Type B pancreatic cell (in vitro differentiated cells): ENCODE measurements around the gene LAMTOR2. TPM values are rescaled to one million over a fixed set of nuclear protein-coding genes. Genes with fewer than 3 reads are reported as not detected.
"Not testable (repeated sequence)": the region's sequence is repeated elsewhere in the genome, so short reads cannot be mapped to it uniquely, and the experiment has no call there.

Experiments
- DNase-seq: peaks from one replicate; pipeline ENCODE4 v3.0.0; 2021; ENCODE audit warnings: mixed read lengths; ENCODE audit not compliant: unreplicated experiment; ENCODE audit errors: extremely low spot score
- H3K27ac Mint-ChIP-seq: 2 replicates; pipeline ENCODE4 v1.8.0; 2021; ENCODE audit warnings: mild to moderate bottlenecking, mixed read lengths
- H3K27me3 Mint-ChIP-seq: 2 replicates; pipeline ENCODE4 v1.8.0; 2021; ENCODE audit warnings: mixed read lengths
- H3K36me3 Mint-ChIP-seq: 2 replicates; pipeline ENCODE4 v1.8.0; 2021; ENCODE audit warnings: mixed read lengths
- H3K4me1 Mint-ChIP-seq: one replicate; pipeline ENCODE4 v1.8.0; 2021; ENCODE audit warnings: mixed read lengths; ENCODE audit not compliant: unreplicated experiment
- H3K4me3 Mint-ChIP-seq: 2 replicates; pipeline ENCODE4 v1.8.0; 2021; ENCODE audit warnings: mild to moderate bottlenecking, mixed read lengths
- H3K9me3 Mint-ChIP-seq: 2 replicates; pipeline ENCODE4 v1.8.0; 2021; ENCODE audit warnings: mixed read lengths
- CTCF ChIP-seq: fragments of 200-600 bp; sonication (generic); conservative IDR thresholded peaks from 2 replicates; pipeline ENCODE4 v1.5.0; 2021; ENCODE audit warnings: antibody characterized with exemption, mild to moderate bottlenecking
- total RNA-seq: library from RNA; stranded (reverse); gene quantifications from 2 replicates; pipeline ENCODE4 v1.2.1, GENCODE V29; 2021; ENCODE audit warnings: low replicate concordance

LAMTOR2 gene
- total RNA-seq, 1 donor from 2014 or later, result 60.9 TPM

GRCh38 chr1:156024801-156025200 is 29.8 kb upstream of the LAMTOR2 start:
- no peak for DNase-seq
- Mint-ChIP-seq H3K4me3 (no peak overlapping the region), H3K27me3 (no peaks in the 10 kb centered on the region), H3K36me3 (peaks cover 7% of the 10 kb centered on the region), H3K27ac (no peak overlapping the region), H3K9me3 (no peaks in the 10 kb centered on the region), H3K4me1 (peaks cover 15% of the 10 kb centered on the region)
- no peak for TF ChIP-seq CTCF

DNA sequence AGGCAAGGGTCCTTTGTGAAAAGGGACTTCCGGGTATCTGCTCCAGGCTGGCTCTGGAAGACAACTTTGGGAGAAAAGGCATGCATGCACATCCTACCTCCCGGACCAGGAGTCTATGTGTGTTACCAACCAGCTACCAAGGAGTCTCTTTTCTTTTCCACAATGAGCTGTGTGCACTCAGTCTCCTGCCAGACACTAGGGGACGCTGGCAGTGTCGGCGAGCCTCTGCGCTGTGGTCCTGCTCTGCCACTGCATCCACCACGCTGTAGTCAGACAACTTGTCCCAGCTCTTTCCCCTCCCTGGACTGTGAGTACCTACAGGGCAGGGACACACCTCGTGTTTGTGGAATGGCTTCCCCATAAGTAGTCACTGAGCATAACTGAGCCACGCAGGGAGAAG is 28.7 kb upstream of the LAMTOR2 start:
- H3K27me3 Mint-ChIP-seq, result no peaks in the 10 kb centered on the region
- H3K4me3 Mint-ChIP-seq, result no peak overlapping the region
- H3K9me3 Mint-ChIP-seq, result no peaks in the 10 kb centered on the region
- peaks cover under 1% of the 10 kb centered on the region for H3K36me3 Mint-ChIP-seq
- DNase-seq, result no peak
- peak; percentile 79 for TF ChIP-seq CTCF
- peaks cover 6% of the 10 kb centered on the region for H3K4me1 Mint-ChIP-seq
- H3K27ac Mint-ChIP-seq, result no peak overlapping the region

DNA sequence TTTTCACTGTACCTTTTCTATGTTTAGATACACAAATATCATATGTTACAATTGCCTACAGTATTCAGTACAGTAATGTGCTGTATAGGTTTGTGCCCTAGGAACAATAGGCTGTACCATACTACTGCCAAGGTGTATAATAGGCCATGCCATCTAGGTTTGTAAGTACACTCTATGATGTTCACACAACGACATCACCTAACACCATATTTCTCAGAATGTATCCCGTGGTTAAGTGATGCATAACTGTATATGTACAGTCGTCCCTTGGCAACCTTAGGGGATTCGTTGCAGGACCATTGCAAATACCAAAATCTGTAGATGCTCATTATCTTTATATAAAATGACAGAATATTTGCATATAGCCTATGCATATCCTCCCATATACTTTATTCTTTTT is 28.0 kb upstream of the LAMTOR2 start:
- no peak overlapping the region for H3K27ac Mint-ChIP-seq
- H3K36me3 Mint-ChIP-seq, result no peaks in the 10 kb centered on the region
- no peak overlapping the region for H3K4me3 Mint-ChIP-seq
- peaks cover 4% of the 10 kb centered on the region for H3K4me1 Mint-ChIP-seq
- DNase-seq, result no peak
- H3K27me3 Mint-ChIP-seq, result no peaks in the 10 kb centered on the region
- no peak for TF ChIP-seq CTCF
- H3K9me3 Mint-ChIP-seq, result no peaks in the 10 kb centered on the region

DNA sequence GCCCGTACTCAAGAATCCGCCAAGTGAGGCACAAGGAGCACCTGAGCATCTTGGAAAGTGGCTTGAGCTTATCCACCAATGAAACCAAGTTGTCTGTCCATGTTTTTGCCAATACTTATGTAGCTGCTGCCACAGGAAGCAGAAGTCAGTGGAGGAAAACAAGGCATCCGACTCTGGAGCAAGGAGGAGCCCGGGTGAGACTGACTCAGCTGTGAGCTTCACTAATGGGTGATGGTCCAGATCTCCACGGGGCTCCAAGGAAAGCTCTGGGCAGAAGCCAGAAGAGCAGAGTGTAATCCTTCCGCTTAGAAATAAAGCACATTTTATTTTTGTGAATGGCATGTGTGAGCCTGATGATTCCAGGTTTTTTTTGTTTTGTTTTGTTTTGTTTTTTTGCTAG is 21.6 kb upstream of the LAMTOR2 start:
- TF ChIP-seq CTCF, result no peak
- no peak for DNase-seq
- Mint-ChIP-seq H3K4me3 (no peak overlapping the region), H3K36me3 (no peaks in the 10 kb centered on the region), H3K27me3 (no peaks in the 10 kb centered on the region), H3K4me1 (no peaks in the 10 kb centered on the region), H3K9me3 (no peaks in the 10 kb centered on the region), H3K27ac (no peak overlapping the region)

DNA sequence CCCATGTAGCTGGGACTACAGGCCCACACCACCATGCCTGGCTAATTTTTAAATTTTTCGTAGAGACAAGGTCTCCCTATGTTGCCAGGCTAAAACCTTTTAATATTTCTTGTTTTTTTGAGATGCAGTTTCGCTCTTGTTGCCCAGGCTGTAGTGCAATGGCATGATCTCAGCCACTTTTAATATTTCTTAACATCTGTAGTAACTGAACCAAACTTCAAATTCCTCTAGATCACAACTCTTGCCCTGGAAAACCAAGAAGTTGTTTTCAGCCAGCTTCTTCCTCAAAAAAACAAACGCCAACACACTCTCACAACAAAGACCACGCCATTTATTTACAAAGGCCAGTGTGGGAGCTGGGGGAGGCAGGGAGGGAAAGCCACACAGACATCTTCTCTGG is 19.6 kb upstream of the LAMTOR2 start:
- H3K4me3 Mint-ChIP-seq, H3K36me3 Mint-ChIP-seq, DNase-seq, H3K27ac Mint-ChIP-seq, H3K27me3 Mint-ChIP-seq, H3K9me3 Mint-ChIP-seq, H3K4me1 Mint-ChIP-seq: not testable (repeated sequence)

DNA sequence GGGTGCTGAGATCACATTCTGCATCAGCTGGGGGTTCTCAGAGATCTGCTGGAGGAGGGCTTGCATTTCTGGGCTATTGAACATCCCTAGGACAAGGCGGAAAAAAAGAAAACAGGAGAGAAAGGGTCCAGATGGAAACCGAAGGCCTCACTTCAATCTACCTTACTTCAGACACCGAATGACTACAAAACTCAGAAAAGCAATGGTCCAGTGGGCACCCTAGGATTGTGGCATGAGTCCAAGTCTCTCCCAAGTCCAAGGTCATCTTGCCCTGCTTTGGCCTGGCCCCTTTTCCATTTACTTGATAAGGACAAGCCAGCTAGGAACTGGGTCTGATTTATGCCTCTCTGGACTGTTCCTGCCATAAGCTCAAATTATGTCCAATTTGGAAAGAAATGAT is 11.8 kb upstream of the LAMTOR2 start:
- TF ChIP-seq CTCF, result no peak
- Mint-ChIP-seq H3K36me3 (peaks cover 9% of the 10 kb centered on the region), H3K9me3 (no peaks in the 10 kb centered on the region), H3K4me1 (no peaks in the 10 kb centered on the region), H3K4me3 (no peak overlapping the region), H3K27me3 (no peaks in the 10 kb centered on the region), H3K27ac (no peak overlapping the region)
- no peak for DNase-seq
